ENCODE results near the gene TTC7B.

DNA sequence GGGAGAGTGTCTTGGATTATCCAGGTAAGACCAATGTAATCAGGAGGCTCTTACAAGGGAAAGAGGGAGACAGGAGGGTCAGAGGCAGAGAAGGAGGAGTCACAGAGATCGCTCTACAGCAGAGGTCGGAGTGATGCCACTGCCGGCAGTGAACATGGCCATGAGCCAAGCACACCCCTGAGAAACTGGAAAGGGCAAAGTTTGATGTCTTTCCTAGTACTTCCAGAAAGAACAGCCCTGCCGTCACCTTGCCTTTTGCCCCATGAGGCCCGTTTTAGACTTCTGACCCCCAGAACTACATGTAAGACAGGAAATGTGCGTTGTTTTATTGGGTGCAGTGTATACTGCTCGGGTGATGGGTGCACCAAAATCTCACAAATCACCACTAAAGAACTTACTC, 285.7 kb downstream of the TTC7B start:
- TF ChIP-seq, protein P1, sequence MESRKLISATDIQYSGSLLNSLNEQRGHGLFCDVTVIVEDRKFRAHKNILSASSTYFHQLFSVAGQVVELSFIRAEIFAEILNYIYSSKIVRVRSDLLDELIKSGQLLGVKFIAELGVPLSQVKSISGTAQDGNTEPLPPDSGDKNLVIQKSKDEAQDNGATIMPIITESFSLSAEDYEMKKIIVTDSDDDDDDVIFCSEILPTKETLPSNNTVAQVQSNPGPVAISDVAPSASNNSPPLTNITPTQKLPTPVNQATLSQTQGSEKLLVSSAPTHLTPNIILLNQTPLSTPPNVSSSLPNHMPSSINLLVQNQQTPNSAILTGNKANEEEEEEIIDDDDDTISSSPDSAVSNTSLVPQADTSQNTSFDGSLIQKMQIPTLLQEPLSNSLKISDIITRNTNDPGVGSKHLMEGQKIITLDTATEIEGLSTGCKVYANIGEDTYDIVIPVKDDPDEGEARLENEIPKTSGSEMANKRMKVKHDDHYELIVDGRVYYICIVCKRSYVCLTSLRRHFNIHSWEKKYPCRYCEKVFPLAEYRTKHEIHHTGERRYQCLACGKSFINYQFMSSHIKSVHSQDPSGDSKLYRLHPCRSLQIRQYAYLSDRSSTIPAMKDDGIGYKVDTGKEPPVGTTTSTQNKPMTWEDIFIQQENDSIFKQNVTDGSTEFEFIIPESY (IDR thresholded peaks at IDR 0.05; ENCODE audit: extremely low read depth, insufficient replicate concordance, low read length): no peak
- no peak for TF ChIP-seq ZNF274 (IDR thresholded peaks at IDR 0.05; ENCODE audit: low read depth, low read length)
- TF ChIP-seq, protein P2, sequence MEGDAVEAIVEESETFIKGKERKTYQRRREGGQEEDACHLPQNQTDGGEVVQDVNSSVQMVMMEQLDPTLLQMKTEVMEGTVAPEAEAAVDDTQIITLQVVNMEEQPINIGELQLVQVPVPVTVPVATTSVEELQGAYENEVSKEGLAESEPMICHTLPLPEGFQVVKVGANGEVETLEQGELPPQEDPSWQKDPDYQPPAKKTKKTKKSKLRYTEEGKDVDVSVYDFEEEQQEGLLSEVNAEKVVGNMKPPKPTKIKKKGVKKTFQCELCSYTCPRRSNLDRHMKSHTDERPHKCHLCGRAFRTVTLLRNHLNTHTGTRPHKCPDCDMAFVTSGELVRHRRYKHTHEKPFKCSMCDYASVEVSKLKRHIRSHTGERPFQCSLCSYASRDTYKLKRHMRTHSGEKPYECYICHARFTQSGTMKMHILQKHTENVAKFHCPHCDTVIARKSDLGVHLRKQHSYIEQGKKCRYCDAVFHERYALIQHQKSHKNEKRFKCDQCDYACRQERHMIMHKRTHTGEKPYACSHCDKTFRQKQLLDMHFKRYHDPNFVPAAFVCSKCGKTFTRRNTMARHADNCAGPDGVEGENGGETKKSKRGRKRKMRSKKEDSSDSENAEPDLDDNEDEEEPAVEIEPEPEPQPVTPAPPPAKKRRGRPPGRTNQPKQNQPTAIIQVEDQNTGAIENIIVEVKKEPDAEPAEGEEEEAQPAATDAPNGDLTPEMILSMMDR (IDR thresholded peaks at IDR 0.05 in 2 of 3, conservative IDR thresholded peaks at IDR 0.05 in 1 of 3; ENCODE audit: borderline replicate concordance in 1 of 3, insufficient read depth in 1 of 3, low read depth in 2 of 3, low read length in 2 of 3): no peak
